Stimulated activated CD4-positive, alpha-beta T cell treated with anti-CD3 and anti-CD28 coated beads, Interleukin-1b, Interleukin-23, amount 100 ng/mL, for 4 hours (primary cell): ENCODE measurements around the gene PARM1.

Experiments used
- DNase-seq, 2 donors: peaks; one replicate each; pipeline ENCODE4 v3.0.0-alpha.2; 2020; ENCODE audit warnings: low read depth in 2 of 2

The PARM1 gene

DNA sequence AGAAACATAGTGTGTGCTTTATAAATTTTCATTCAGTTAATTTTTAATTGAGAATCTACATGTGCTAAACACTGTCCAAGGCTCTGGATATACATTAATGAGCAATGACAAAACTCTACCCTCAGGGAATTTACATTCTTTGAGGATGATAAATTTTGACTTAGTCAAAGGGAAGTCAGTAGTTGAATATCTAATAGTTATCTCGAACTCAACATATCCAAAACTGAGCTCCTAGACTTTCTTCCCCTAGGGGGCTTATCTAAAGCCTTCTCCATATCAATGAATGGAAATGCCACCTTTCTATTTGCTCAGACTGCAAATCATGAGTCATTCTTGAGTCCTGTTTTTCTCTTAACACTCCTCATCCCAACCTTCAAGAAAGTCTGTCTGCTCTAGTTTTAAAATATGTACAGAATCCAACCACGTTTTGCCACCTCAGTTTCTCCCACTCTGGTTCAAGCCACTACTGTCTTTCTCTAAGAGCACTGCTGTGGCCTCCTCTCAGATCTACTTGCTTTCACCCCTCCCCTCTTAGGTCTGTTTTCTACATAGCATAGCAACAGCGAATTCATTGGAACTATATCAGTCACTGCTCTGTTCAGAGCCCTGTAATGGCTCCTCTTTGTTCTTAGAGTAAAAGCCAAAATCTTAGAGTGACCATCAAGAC, 9.5 kb downstream of the PARM1 start:
- no peak for DNase-seq

GRCh38 chr4:74942918-74943253, 10.0 kb downstream of the PARM1 start:
- no peak for DNase-seq

- DNase-seq = no peak
These were observed 11.5 kb downstream of the PARM1 start for GRCh38 chr4:74944354-74944793.

DNA sequence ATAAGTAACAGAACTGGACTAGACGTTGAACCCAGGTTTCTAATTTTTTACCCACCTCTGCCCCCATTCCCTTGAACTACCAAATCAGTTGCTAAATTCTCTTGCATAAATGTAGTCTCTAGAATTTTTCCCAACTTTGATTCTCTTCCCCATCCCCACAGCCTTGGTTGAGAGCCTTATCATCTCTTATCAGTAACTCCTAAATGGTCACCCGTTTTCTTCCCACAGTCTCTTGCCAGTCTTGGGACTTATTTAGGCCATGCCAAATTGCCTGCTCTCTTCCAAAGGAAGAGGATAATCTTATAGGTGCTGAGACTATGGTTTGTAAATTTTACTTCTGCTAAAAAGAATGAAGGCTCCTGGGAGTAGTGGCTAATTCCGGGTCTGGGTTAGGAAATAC, 13.3 kb downstream of the PARM1 start:
- no peak for DNase-seq

DNA sequence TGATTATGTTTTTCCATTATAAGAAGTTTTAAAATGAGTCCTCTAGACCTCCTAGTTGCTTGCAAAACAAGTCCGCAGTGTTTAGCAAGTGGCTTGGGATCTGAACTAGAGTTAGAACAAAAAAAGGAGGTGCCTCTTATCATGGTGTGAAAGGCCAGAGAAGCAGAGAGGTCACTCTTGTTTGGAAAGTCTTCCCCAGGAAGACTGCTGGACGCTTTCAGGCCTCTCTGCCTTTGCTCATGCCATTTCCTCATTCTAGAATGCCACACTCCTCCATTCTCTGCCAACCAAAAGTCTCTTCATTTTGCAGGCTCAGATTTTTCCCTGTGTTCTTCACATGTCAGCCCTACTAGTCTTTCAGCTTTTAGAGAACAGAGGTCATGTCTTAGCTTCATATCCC, 14.9 kb downstream of the PARM1 start:
- DNase-seq = no peak

- DNase-seq = no peak
These were observed 15.3 kb downstream of the PARM1 start for GRCh38 chr4:74948236-74948635.

- no peak for DNase-seq
These were observed 17.3 kb downstream of the PARM1 start for GRCh38 chr4:74950200-74950599.

DNA sequence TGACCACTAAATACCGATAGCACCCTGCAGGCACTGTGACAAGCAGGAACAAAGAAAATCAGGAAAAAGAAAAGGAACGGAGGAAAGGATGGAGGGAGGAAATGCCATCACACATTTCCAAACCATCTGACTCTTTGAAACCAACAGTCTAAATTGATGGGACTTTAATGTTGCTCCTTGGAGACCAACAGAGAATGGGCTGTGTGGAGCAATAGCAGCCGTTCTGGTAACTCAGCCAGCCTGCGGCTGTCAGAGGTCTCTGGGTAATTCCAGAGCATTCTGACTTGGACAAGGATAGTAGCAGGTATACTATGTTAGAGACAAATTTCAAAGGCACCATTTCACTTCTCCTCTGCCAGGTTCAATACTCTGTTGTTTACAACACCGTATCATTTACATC, 18.0 kb downstream of the PARM1 start:
- DNase-seq = no peak

GRCh38 chr4:74953647-74954046, 20.7 kb downstream of the PARM1 start:
- no peak for DNase-seq

DNA sequence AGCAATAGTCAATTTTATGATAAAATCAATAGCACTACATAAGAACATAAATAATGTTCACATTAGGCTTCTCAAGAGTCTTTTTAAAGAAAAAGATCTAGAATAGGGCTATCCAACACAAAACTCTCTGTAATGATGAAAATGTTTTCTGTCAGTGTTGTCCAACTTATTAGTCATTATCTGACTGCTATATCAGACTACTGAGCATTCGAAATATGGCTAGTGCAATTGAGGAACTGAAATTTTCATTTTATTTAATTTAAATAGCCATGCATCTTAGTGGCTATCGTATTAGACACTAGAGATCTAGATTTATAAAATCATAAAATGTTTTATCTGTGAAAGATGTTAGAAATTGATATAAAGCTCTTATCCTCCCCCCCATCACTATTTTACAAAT, 26.0 kb downstream of the PARM1 start:
- no peak for DNase-seq

DNA sequence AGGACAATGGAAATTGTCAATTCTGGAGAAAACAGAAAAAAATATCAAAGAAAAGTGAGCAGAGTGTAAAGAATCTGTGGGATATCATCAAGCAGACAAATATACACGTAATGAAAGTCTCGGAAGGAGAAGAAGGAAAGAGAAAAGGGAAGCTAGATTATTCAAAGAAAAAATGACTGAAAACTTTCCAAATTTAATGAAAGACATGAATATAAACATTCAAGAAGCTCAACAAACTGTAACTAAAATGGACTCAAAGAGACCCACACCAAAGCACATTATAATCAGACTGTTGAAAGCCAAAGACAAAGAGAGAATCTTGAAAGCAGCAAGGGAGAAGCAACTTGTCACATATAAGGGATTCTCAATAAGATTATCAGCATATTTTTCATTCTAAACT, 28.3 kb downstream of the PARM1 start:
- no peak for DNase-seq

- DNase-seq = no peak
These were observed 29.7 kb downstream of the PARM1 start for GRCh38 chr4:74962584-74962983.

DNA sequence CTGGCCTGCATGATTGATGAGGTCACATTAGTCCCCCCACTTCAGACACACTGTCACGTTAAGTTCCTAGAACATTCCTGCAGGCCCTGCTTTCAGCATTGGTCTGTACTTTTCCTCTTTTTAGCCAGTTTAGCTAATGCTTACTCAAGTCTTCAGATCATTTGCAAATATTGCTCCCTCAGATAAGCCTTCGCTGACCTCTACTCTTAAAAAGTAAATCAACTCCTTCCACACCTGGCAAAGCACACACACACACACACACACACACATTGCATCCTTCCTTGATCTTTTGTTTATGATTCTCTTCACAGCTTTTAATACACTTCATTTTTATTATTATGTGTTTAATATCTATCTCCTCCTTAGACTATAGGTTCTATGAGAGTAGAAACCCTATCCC, 31.4 kb downstream of the PARM1 start:
- DNase-seq = no peak

GRCh38 chr4:74967324-74967723, 34.4 kb downstream of the PARM1 start:
- DNase-seq = no peak

- DNase-seq = no peak
These were observed 35.7 kb downstream of the PARM1 start for GRCh38 chr4:74968456-74969164.

- no peak for DNase-seq
These were observed 36.9 kb downstream of the PARM1 start for GRCh38 chr4:74969507-74970474.

DNA sequence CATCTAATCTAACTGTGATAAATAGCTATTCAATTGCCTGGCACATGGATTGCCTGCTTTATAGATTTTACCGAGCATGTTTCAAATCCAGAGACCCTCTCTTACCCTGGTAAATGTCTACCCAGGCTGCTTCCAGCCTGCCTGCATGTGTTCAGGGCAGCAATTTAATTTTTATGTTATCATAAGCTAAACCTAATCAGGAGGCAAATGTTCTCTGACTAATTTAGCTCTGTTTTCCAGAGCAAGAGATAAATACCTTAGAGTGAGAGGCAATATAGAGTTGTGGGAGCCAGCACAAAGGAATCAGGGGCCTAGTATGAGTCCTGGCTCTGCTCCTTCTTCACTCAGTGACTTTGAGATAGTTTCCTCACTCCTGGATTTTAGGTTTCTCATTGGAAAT, 37.7 kb downstream of the PARM1 start:
- DNase-seq = no peak

GRCh38 chr4:74971862-74972261, 38.9 kb downstream of the PARM1 start:
- DNase-seq = no peak

- DNase-seq = no peak
These were observed 42.2 kb downstream of the PARM1 start for GRCh38 chr4:74975082-74975481.

DNA sequence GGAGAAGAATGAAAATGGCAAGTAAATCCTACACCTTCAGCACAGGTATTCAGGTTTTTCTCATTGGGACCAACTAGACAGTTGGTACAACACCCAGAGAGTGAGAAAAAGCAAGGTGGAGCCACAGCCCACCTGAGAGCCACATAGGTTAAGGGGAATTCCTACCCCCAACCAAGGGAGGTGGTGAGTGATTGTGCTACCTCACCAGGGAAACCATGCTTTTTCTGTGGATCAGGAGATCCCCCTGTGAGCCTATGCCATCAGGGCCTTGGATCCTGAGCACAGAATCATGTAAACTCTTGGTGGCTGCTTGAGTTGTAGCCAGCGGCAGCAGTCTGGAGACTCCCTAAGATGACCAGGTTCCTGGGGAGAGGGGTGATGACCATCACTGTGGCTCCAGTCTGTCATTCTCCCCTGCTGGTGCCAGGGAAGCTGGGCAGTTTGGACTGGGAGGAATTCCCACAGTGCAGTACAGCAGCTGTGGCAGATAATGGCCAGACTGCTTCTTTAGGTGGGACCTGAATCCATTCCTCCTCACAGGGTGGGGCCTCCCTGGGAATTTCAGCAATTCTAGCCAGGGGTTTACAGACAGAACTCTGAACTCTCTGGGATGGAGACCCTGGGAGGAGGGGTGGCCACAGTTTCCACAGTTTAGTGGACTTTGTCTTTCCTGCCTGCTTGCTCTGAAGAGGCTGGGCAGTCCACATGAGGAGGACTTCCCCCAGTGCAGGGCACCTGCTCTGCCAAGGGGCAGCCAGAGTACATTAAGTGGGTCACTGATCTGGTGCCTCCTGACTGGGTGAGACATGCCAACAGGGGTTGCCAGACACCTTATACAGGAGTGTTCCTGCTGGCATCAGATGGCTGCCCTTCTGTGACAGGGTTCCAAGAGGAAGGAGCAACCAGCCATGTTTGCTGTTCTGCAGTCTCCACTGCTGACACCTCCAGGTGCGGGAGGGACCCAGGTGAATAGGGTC, 43.2 kb downstream of the PARM1 start:
- DNase-seq = no peak

GRCh38 chr4:74982546-74983252, 49.8 kb downstream of the PARM1 start:
- DNase-seq = no peak
